NCI-H82 treated with DMSO at 0.1 percent for 48 hours (cell line): Measurements from ENCODE around the gene COL1A1.

Experiments used
- DNase-seq: peaks from one replicate; lab custom pipeline; 2025; ENCODE audit not compliant: unreplicated experiment; lab: John Stamatoyannopoulos, UW

The COL1A1 gene

GRCh38 chr17:50173335-50173941 is 28.0 kb downstream of the COL1A1 start:
- no peak for DNase-seq

- DNase-seq = no peak
Observed at GRCh38 chr17:50172936-50173334, 28.5 kb downstream of the COL1A1 start.

DNA sequence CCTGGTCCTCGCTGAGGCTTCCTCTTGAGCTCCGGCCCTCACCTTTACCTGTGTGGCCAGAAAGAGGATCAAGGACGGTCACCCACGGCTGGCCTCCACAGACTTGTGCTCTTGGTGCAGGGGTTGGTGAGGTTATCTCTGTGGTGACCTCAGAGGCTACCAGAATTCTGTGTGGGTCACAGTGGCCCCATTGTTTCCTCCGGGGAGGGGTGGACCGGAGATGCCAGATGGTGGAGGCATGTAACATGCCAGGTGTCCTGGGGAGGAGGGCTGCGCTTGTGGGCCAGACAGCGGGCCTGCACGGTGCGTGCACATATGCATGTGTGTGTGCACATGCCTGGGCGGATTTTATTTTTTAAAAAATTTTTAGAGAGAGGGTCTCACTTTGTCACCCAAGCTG is 29.3 kb downstream of the COL1A1 start:
- DNase-seq = no peak

- DNase-seq = no peak
Observed at GRCh38 chr17:50171371-50172071, 29.9 kb downstream of the COL1A1 start.

DNA sequence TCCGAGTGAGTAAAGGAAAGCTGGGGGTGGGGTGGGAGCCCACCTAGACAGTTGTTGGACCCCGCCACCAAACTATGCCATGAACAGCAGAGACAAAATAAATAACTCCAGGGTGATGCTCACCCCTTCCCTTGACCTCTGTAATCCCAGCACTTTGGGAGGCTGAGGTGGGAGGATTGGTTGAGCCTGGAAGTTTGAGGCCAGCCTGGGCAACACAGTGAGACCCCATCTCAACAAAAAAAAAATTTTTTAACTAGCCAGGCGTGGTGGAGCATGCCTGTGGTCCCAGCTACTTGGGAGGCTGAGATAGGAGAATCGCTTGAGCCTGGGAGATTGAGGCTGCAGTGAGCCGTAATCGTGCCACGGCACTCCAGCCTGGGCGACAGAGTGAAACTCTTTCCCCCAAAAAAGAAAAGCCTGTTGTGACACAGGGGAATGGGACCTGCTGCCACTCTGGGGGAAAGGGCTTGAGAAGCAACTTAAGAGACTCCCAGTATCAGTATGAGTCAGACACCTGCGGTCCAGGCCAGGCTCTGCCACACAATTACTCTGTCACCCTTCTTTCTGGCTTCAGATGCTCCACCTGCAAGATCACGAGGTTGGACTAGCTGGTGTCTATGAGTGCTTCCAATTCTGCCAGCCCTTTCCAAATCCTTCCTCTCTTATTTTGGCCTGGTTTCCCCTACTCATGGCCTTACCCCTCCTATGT is 30.6 kb downstream of the COL1A1 start:
- no peak for DNase-seq

DNA sequence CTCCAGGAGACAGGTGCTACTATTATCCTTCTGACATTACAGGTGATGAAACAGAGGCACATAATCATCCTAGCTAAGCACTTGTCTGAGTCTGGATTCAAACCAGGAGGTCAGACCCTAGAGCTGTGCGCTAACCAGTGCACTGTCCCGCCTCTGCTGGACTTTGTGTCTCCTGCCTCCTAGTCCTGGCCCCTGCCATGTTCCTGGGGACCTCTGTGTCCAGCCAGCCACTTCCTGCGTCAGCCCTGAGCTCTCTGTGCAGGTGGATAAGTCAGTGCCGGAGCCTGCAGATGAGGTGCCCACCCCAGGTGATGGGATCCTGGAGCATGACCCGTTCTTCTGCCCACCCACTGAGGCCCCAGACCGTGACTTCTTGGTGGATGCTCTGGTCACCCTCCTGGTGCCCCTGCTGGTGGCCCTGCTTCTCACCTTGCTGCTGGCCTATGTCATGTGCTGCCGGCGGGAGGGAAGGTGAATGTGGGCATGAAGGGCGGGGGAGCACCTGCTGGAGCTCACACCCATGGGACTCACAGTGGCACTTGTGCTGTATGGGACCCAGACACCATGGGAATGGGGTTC is 31.5 kb downstream of the COL1A1 start:
- no peak for DNase-seq

- peak; percentile 54 for DNase-seq
Observed at GRCh38 chr17:50169121-50169764, 32.2 kb downstream of the COL1A1 start.

GRCh38 chr17:50168319-50168718 is 33.1 kb downstream of the COL1A1 start:
- no peak for DNase-seq

- DNase-seq = no peak
Observed at GRCh38 chr17:50167371-50167770, 34.1 kb downstream of the COL1A1 start.

GRCh38 chr17:50166518-50167181 is 34.8 kb downstream of the COL1A1 start:
- no peak for DNase-seq

GRCh38 chr17:50165867-50166517 is 35.4 kb downstream of the COL1A1 start, which contains the start of gene SGCA:
Gene SGCA (plus strand): TSS chr17:50166005. CDS start chr17:50166041, 36 bp downstream.
- DNase-seq = no peak

- no peak for DNase-seq
Observed at GRCh38 chr17:50165466-50165865, 36.0 kb downstream of the COL1A1 start.

- no peak for DNase-seq
Observed at GRCh38 chr17:50165066-50165465, 36.4 kb downstream of the COL1A1 start.

DNA sequence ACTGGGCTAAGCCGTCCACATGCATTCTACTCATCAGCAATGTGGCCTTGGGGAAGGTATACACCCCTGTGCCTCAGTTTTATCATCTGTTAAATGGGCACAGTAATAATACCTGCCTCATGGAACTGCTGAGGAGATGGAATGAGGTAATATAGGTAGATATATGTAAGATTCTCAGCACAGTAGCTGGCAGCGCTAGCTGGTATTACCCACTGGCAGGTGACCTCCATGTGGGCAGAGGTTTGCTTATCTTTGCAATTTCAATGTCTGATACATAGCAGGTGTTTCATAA is 36.8 kb downstream of the COL1A1 start:
- DNase-seq = no peak

DNA sequence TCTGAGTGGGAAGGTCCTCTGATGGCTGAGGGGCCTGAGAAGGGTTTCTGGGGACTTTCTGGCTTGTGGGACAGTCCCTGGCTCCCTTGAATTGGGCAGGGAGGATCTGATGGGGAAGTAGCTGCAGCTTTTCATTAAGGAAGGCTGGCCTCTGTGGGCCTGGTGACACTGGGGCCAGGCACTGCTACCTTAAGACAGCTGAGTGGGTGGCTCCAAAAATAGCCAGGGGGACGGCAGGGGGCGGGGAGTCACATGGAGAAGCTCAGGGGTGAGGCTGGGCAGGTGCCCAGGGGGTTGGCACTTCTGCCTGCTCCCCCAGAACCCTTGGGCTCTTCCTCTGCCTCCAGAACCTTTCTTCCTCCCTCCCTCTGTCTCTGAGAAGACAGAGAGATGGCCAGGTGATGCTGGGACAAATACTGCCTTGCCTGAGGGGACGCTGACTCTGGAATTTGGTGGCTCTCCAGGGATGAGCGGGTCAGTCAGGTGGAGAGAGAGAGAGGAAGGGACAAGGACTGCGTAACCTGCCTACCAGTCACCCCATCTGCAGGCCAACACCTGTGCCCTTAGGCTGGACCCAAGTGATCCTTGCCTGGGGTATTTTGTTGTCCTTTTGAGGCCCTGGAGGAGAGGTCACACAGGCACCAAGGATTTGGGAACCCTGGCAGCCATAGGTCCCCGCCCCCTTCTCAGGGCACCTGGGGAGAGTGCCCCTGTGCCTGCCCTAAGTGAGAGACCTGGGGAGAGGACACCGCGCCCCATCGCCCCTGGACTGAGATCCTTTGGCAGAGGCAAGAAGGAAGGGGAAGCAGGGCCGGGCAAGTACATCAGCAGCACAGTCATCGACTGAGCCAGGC is 37.4 kb downstream of the COL1A1 start:
- DNase-seq = no peak

DNA sequence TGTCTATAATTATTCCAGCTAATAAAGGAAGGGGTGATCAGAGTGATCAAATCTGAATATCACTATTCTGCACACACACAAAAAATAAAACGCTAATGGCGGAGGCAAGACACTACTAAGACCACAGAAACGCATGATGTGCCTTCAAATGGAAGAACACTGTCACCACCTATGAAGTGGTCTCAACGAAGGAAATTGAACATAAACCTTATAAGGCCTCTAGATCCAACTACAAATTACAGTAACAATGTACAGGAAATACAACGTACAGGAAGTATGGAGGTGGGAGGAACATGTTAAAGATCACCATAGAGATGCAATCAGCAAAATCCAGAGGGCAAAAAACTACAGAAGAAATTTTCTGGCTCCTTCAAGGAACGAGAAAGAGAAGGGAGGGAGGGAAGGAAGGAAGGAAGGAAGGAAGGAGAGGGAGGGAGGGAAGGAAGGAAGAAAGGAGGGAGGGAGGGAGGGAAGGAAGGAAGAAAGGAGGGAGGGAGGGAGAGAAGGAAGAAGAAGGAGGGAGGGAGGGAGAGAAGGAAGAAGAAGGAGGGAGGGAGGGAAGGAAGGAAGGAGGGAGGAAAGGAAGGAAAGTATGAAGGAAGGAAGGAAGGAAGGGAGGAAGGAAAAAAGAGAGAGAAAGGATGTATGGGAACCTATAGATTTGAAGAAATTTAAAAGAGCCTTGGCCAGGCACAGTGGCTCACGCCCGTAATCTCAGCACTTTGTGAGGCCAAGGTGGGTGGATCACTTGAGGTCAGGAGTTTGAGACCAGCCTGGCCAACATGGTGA is 38.8 kb downstream of the COL1A1 start:
- DNase-seq = no peak

GRCh38 chr17:50161911-50162288 is 39.5 kb downstream of the COL1A1 start:
- DNase-seq = no peak

DNA sequence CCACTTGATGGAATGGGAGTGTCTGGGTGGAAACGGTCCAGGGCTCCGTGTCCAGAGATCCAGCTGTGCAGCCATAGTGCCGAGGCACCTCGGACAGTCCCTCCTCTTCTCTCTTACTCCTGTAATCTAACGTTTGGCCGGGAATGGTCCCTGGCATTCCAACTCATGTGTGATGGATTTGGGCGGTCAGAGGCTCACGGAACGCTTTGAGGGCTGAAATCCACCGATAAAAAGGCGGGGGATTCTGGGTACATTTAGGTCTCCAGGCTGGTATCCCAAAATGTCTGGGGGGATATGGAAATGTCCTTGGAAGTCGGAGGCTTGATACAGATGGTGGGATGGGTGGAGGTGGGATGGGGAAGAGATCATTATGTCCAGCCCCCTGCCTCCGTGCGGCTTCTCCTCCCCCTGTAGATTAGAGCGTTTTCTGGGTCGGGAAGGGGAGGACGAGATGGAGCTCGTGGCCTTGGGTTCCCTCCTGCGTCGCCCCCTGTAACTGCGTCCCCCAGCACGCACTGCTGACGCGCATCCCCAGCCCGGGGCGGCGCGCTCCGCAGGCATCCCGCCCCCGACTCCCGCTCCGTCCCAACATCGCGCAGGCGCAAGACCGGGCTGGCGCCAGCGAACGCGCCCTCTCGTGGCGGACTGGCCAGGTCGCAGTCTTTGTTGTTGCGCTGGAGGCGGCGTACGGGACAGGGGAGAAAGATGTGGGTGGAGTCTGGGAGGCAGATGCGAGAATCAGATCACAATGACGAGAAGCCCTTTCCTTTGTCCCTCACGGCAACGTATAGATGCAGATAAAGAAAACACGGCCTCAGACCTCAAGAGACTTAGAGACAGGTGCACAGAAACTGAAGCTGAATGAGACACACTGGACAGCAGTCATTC is 40.2 kb downstream of the COL1A1 start:
- DNase-seq = peak; percentile 76
